Suppressor macrophage treated with lipopolysaccharide for 1 hour (primary cell): ENCODE measurements around the gene GPR107.

Experiments used
- DNase-seq, 3 donors: peaks; one replicate each; pipeline ENCODE4 v3.0.0-alpha.2; 2020 to 2022

Gene GPR107

GRCh38 chr9:130138171-130138653 lies 84.5 kb downstream of the GPR107 start:
- peak; percentile 95 to 98 (median 97) for DNase-seq

DNA sequence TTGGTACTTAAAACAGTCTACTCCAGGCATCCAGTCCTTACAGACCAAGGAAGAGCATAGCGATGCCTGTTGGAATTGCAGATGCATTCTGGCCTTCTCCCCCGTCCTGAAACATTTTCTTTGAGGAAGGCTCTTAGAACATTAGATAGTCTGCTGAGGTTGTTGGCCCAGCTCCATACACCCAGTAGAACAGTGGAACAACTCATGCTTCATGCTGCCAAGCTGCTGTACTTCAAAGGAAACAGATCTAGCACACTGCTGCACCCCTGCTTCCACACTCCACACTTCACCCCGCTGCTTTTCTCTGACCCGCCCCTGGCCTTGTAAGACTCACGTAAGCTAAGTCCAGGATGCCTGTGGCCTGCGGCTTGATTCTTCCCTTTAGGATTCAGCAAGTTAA lies 85.1 kb downstream of the GPR107 start:
- peak in 1 of 3 donors; percentile 34 for DNase-seq

GRCh38 chr9:130139251-130139650 lies 85.5 kb downstream of the GPR107 start:
- no peak for DNase-seq

DNA sequence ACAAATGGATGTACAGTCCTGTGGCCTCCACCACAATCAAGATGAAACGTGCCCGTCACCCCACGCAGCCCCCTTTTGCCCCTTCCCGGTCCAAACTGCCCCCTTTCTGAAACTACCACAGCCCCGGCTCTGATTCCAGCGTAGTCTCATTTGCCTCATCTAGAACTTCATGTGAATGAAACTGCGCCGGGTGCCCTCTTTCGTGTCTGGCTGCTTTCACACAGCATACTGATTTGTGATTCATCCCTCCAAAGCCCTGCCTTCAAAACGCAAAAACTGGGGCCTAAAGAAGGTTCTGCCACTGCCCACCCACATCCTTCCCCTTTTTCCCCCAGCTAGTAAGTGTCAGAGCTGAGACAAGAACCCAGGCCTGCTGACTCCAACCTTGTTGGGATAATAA lies 87.0 kb downstream of the GPR107 start:
- peak; percentile 91 to 96 (median 95) for DNase-seq

DNA sequence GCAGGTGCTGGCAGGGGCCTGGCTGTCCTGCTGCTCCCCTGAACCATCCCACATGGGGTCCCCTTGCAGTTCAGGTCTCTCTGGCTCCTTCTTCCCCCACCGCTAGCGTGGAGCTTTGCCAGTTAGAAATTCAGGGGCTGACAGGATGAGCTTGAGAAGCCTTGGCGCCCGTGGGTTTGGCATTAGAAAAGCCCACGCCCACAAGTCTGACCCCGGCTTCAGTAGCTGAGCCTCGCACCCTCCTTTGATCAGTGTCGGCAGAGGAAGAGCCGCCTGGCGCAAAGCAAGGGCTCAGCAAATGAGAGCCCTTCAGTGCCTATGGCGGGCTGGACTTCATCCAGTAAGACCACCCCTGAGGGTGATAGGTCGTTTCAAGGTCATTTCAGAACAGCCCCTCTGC lies 88.3 kb downstream of the GPR107 start:
- no peak for DNase-seq

- DNase-seq: no peak
Observed at GRCh38 chr9:130142641-130143040, 88.9 kb downstream of the GPR107 start.

- DNase-seq: no peak
Observed at GRCh38 chr9:130143279-130143893, 89.7 kb downstream of the GPR107 start.

DNA sequence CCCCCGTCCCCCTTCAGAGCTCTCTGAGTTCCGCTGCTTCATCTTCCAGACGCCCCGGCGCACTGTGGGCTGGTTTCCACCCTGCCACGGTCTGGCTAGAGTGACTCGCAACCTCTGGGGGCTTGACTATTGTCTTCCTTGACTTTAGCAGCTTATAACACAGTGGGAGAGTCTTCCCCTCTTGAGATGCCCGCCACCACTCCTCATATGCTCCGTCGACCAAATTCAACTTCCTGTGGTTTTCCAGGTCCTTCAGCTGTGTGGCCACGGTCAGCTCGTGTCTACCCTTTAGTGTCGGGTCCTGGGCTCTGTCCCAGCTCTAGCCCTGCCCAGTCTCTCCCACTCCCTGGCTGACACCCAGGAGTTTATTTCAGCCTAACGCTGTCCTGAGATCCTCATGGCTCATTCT lies 90.3 kb downstream of the GPR107 start:
- DNase-seq: peak; percentile 30 to 52 (median 50)

DNA sequence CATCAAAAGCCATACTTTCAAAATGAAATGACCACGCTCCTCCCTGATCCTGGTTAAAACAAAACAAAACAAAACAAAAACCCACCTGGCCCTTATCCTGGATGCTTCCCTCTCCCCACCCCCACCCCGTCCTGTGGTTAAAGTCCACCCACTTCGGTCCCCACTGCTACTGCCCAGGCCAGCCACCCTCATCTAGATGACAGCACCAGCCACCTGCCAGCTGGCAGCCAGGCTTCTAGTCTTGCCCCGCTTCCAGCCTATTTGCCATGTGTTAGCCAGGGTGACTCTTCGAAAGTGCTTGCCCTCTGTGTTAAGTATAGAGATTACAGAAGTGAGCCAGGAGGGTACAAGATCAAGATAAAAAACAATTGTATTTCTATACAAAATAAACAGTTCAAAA lies 91.0 kb downstream of the GPR107 start:
- no peak for DNase-seq

- no peak for DNase-seq
Observed at GRCh38 chr9:130145658-130146057, 92.0 kb downstream of the GPR107 start.

- no peak for DNase-seq
Observed at GRCh38 chr9:130147198-130147597, 93.5 kb downstream of the GPR107 start.

- no peak for DNase-seq
Observed at GRCh38 chr9:130147910-130148309, 94.2 kb downstream of the GPR107 start.

DNA sequence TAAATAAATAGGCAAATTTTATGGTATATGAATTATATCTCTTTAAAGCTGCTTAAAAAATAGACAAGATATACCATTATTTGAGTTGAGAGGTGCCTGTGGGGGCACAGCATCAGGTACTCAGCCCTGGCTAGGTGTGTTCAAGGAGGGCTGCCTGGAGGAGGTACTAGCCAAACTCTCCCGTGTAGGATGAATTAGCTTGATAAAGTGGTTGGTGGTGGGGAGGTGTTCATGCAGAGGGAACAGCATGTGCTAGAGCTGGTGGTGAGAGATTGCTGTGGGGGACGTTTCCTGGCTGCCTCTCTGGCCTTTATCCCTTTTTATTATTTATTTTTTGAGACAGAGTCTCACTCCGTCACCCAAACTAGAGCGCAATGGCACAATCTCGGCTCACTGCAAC lies 95.3 kb downstream of the GPR107 start:
- DNase-seq: no peak

GRCh38 chr9:130149654-130150286 lies 96.1 kb downstream of the GPR107 start:
- DNase-seq: no peak

DNA sequence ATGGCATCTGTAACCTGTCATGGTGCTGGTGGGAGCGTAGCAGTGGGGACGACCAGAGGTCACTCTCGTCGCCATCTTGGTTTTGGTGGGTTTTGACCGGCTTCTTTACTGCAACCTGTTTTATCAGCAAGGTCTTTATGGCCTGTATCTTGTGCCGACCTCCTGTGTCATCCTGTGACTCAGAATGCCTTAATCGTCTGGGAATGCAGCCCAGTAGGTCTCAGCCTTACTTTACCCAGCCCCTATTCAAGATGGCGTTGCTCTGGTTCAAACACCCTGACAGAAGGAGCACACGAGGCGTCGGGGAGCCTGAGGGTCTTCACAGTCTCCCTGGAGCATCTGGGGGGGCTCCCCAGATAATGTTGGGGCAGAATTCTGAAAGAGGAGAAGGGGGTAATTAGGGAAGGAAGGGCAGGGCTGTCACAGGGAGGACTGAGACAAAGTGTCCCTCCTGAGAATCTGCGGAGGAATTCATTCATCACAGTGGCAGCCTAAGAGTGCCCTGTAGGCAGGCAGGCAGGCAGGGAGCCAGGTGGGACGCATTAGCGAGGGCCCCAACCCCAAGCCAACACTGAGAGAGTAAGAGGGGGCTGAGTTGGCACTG lies 97.2 kb downstream of the GPR107 start:
- DNase-seq: no peak

- DNase-seq: no peak
Observed at GRCh38 chr9:130154816-130155215, 101.1 kb downstream of the GPR107 start.

GRCh38 chr9:130155647-130156046 lies 101.9 kb downstream of the GPR107 start:
- no peak for DNase-seq

GRCh38 chr9:130156672-130157071 lies 103.0 kb downstream of the GPR107 start:
- no peak for DNase-seq

DNA sequence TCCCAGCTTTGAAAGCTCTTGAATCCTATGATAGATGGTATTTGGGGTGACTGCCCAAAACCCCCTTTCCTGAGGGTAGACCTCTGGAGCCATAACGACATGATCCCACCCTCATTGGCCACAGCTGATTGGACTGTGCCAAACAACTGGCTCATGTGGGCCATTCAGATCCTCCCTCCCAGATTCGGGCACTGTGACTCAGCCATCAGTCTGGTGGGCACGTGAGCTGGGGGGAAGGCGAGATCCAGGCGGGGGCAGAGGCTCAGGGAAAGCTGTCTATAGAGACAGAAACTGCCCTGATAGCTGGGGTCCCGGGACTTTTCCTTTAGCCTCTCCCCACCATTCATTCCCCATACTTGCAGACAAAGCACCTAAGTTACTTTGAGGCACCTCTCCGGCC lies 103.4 kb downstream of the GPR107 start:
- DNase-seq: no peak

DNA sequence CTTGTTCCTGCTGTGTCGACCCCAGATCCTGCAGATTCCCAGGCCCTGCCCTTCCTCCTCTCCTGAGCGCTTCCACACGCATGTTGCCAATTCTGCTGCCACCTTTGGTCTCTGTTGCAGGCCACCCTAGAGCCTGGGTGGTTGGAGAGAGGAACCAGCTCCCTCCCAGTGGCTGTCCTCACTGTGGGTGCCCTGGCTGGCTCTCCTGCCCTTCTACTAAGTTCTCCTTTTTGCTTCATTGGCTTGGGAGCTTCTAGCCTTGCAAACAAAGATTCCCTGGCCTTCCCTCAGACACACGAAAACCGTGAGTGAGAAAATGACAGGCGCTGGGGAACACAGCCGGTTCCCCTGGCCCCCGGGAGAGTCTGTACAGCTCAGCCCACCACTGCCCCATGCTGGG lies 104.3 kb downstream of the GPR107 start:
- peak; percentile 40 to 50 (median 41) for DNase-seq

- DNase-seq: no peak
Observed at GRCh38 chr9:130159057-130159456, 105.4 kb downstream of the GPR107 start.

- DNase-seq: peak; percentile 29 to 48 (median 38)
Observed at GRCh38 chr9:130159915-130160670, 106.4 kb downstream of the GPR107 start.

GRCh38 chr9:130160862-130161470 lies 107.3 kb downstream of the GPR107 start:
- DNase-seq: no peak
